Activated CD8-positive, alpha-beta T cell treated with anti-CD3 and anti-CD28 coated beads, Interleukin-2, amount 10 ng/mL, durations not matched to agents 7 days and 5 days (primary cell): ENCODE data around the gene CADPS2. TPM values are rescaled to one million over a fixed set of nuclear protein-coding genes. Genes with fewer than 3 reads are reported as not detected.

Source experiments
- ATAC-seq: fragments of 150-1000 bp; cut with Tn5 transposase; one replicate; pipeline ENCODE4 v1.10.0; 2021; ENCODE audit warnings: moderate library complexity
- CTCF ChIA-PET: fragments of 350-600 bp; sonication (Branson Sonifier 250); formaldehyde crosslinking; loops from one replicate; lab custom pipeline; 2021; ENCODE audit warnings: antibody characterized with exemption; lab: Charles Lee
- POLR2A ChIA-PET: fragments of 350-600 bp; sonication (Branson Sonifier 250); formaldehyde crosslinking; loops from one replicate; lab custom pipeline; 2021; ENCODE audit warnings: antibody characterized with exemption; lab: Charles Lee
- DNase-seq: peaks from one replicate; pipeline ENCODE4 v3.0.0-alpha.2; 2020
- H3K27ac Mint-ChIP-seq: one replicate; pipeline ENCODE4 v1.8.0; 2021; ENCODE audit warnings: mild to moderate bottlenecking, mixed read lengths
- H3K27me3 Mint-ChIP-seq: one replicate; pipeline ENCODE4 v1.8.0; 2021; ENCODE audit warnings: low read depth, mixed read lengths
- H3K36me3 Mint-ChIP-seq: one replicate; pipeline ENCODE4 v1.8.0; 2021; ENCODE audit warnings: low read depth, mixed read lengths
- H3K4me1 Mint-ChIP-seq: one replicate; pipeline ENCODE4 v1.8.0; 2021; ENCODE audit warnings: low read depth, mixed read lengths
- H3K4me3 Mint-ChIP-seq: one replicate; pipeline ENCODE4 v1.8.0; 2021; ENCODE audit warnings: mild to moderate bottlenecking, mixed read lengths
- H3K9me3 Mint-ChIP-seq: one replicate; pipeline ENCODE4 v1.8.0; 2022; ENCODE audit warnings: mixed read lengths; ENCODE audit not compliant: insufficient read depth
- total RNA-seq, 2 experiments: library from RNA; stranded (reverse); gene quantifications; one replicate each; pipeline ENCODE4 v1.2.3, GENCODE V29; 2021

The CADPS2 gene
- total RNA-seq, 2 experiments from 2014 or later: not detected

GRCh38 chr7:122487131-122487530 lies 399.1 kb downstream of the CADPS2 start:
- no peak overlapping the region for H3K4me3 Mint-ChIP-seq
- peaks cover 4% of the 10 kb centered on the region for H3K9me3 Mint-ChIP-seq

GRCh38 chr7:122485856-122486255 lies 400.4 kb downstream of the CADPS2 start:
- ChIA-PET CTCF (no interaction called here), POLR2A (no interaction called here)
- DNase-seq: no peak
- Mint-ChIP-seq H3K9me3 (peaks cover 4% of the 10 kb centered on the region), H3K27me3 (no peaks in the 10 kb centered on the region), H3K4me1 (no peaks in the 10 kb centered on the region), H3K4me3 (no peak overlapping the region), H3K27ac (no peak overlapping the region), H3K36me3 (no peaks in the 10 kb centered on the region)
- ATAC-seq: no peak

More at GRCh38 chr7:122487131-122487530, 399.1 kb downstream of the CADPS2 start:
- no peak for DNase-seq
- H3K27ac Mint-ChIP-seq: no peak overlapping the region
- ChIA-PET POLR2A (no interaction called here), CTCF (no interaction called here)
- no peaks in the 10 kb centered on the region for H3K36me3 Mint-ChIP-seq
- no peaks in the 10 kb centered on the region for H3K4me1 Mint-ChIP-seq
- no peaks in the 10 kb centered on the region for H3K27me3 Mint-ChIP-seq
- no peak for ATAC-seq

- Mint-ChIP-seq H3K27ac (no peak overlapping the region), H3K4me1 (no peaks in the 10 kb centered on the region), H3K27me3 (no peaks in the 10 kb centered on the region), H3K4me3 (no peak overlapping the region), H3K9me3 (no peaks in the 10 kb centered on the region), H3K36me3 (no peaks in the 10 kb centered on the region)
- ATAC-seq: no peak
- ChIA-PET POLR2A (no interaction called here), CTCF (no interaction called here)
- no peak for DNase-seq
Measured at GRCh38 chr7:122482212-122482611, 404.0 kb downstream of the CADPS2 start.

GRCh38 chr7:122470859-122471258 lies 415.4 kb downstream of the CADPS2 start:
- no peak overlapping the region for H3K4me3 Mint-ChIP-seq
- H3K27me3 Mint-ChIP-seq: no peaks in the 10 kb centered on the region
- H3K36me3 Mint-ChIP-seq: no peaks in the 10 kb centered on the region
- H3K4me1 Mint-ChIP-seq: no peaks in the 10 kb centered on the region
- CTCF ChIA-PET: no interaction called here
- no peak overlapping the region for H3K27ac Mint-ChIP-seq
- no peak for ATAC-seq
- DNase-seq: no peak
- POLR2A ChIA-PET: no interaction called here
- H3K9me3 Mint-ChIP-seq: no peaks in the 10 kb centered on the region

- POLR2A ChIA-PET: no interaction called here
- Mint-ChIP-seq H3K4me3 (no peak overlapping the region), H3K27me3 (no peaks in the 10 kb centered on the region), H3K4me1 (no peaks in the 10 kb centered on the region), H3K36me3 (no peaks in the 10 kb centered on the region), H3K9me3 (no peaks in the 10 kb centered on the region), H3K27ac (no peak overlapping the region)
- ATAC-seq (no peak), DNase-seq (no peak)
- CTCF ChIA-PET: no interaction called here
Measured at GRCh38 chr7:122468945-122469344, 417.3 kb downstream of the CADPS2 start.

GRCh38 chr7:122467661-122468449 lies 418.4 kb downstream of the CADPS2 start:
- ATAC-seq: no peak
- no peak overlapping the region for H3K4me3 Mint-ChIP-seq
- CTCF ChIA-PET: no interaction called here
- no peak for DNase-seq
- POLR2A ChIA-PET: no interaction called here
- H3K9me3 Mint-ChIP-seq: no peaks in the 10 kb centered on the region
- H3K27ac Mint-ChIP-seq: no peak overlapping the region
- no peaks in the 10 kb centered on the region for H3K36me3 Mint-ChIP-seq
- no peaks in the 10 kb centered on the region for H3K4me1 Mint-ChIP-seq
- H3K27me3 Mint-ChIP-seq: no peaks in the 10 kb centered on the region

- H3K27me3 Mint-ChIP-seq: no peaks in the 10 kb centered on the region
- no peak for ATAC-seq
- ChIA-PET POLR2A (no interaction called here), CTCF (no interaction called here)
- H3K27ac Mint-ChIP-seq: no peak overlapping the region
- H3K36me3 Mint-ChIP-seq: no peaks in the 10 kb centered on the region
- DNase-seq: no peak
- H3K4me1 Mint-ChIP-seq: no peaks in the 10 kb centered on the region
- H3K4me3 Mint-ChIP-seq: no peak overlapping the region
- H3K9me3 Mint-ChIP-seq: no peaks in the 10 kb centered on the region
Measured at GRCh38 chr7:122465296-122465695, 421.0 kb downstream of the CADPS2 start.

GRCh38 chr7:122463631-122464030 lies 422.6 kb downstream of the CADPS2 start:
- no peaks in the 10 kb centered on the region for H3K27me3 Mint-ChIP-seq
- no peak overlapping the region for H3K4me3 Mint-ChIP-seq
- no peaks in the 10 kb centered on the region for H3K9me3 Mint-ChIP-seq
- DNase-seq: no peak
- H3K36me3 Mint-ChIP-seq: no peaks in the 10 kb centered on the region
- ChIA-PET POLR2A (no interaction called here), CTCF (no interaction called here)
- no peaks in the 10 kb centered on the region for H3K4me1 Mint-ChIP-seq
- ATAC-seq: no peak
- no peak overlapping the region for H3K27ac Mint-ChIP-seq

- ChIA-PET POLR2A (no interaction called here), CTCF (no interaction called here)
- H3K9me3 Mint-ChIP-seq: no peaks in the 10 kb centered on the region
- H3K4me3 Mint-ChIP-seq: no peak overlapping the region
- no peaks in the 10 kb centered on the region for H3K36me3 Mint-ChIP-seq
- ATAC-seq: no peak
- DNase-seq: no peak
- no peaks in the 10 kb centered on the region for H3K4me1 Mint-ChIP-seq
- no peaks in the 10 kb centered on the region for H3K27me3 Mint-ChIP-seq
- H3K27ac Mint-ChIP-seq: no peak overlapping the region
Measured at GRCh38 chr7:122460936-122461335, 425.3 kb downstream of the CADPS2 start.

- ATAC-seq (no peak), DNase-seq (no peak)
- Mint-ChIP-seq H3K27me3 (no peaks in the 10 kb centered on the region), H3K4me3 (no peak overlapping the region), H3K27ac (no peak overlapping the region), H3K36me3 (no peaks in the 10 kb centered on the region), H3K9me3 (no peaks in the 10 kb centered on the region), H3K4me1 (no peaks in the 10 kb centered on the region)
- POLR2A ChIA-PET: no interaction called here
- CTCF ChIA-PET: no interaction called here
Measured at GRCh38 chr7:122457969-122458368, 428.3 kb downstream of the CADPS2 start.

- Mint-ChIP-seq H3K9me3 (no peaks in the 10 kb centered on the region), H3K27ac (no peak overlapping the region), H3K27me3 (no peaks in the 10 kb centered on the region), H3K36me3 (no peaks in the 10 kb centered on the region), H3K4me3 (no peak overlapping the region), H3K4me1 (no peaks in the 10 kb centered on the region)
- POLR2A ChIA-PET: no interaction called here
- CTCF ChIA-PET: no interaction called here
- ATAC-seq (no peak), DNase-seq (no peak)
Measured at GRCh38 chr7:122457325-122457724, 428.9 kb downstream of the CADPS2 start.

GRCh38 chr7:122454776-122455507 lies 431.3 kb downstream of the CADPS2 start:
- Mint-ChIP-seq H3K27me3 (no peaks in the 10 kb centered on the region), H3K4me3 (no peak overlapping the region)
- POLR2A ChIA-PET: no interaction called here

More at GRCh38 chr7:122454776-122455507, 431.3 kb downstream of the CADPS2 start:
- CTCF ChIA-PET: no interaction called here
- Mint-ChIP-seq H3K27ac (no peak overlapping the region), H3K4me1 (no peaks in the 10 kb centered on the region), H3K36me3 (no peaks in the 10 kb centered on the region), H3K9me3 (no peaks in the 10 kb centered on the region)
- no peak for ATAC-seq
- no peak for DNase-seq
